ENCODE measurements around the gene SSBP1. TPM values are rescaled to one million over a fixed set of nuclear protein-coding genes. Genes with fewer than 3 reads are reported as not detected.

SSBP1 gene
- total and polyA plus RNA-seq, 2 of the 4 experiments (the other 2 are of a cell fraction), result 158 to 204 TPM

- TF ChIP-seq RFX5 (IDR thresholded peaks at IDR 0.05; ENCODE audit: low read depth, low read length) (no peak), MXI1 (IDR thresholded peaks at IDR 0.05; ENCODE audit: borderline replicate concordance, low read depth, low read length) (no peak), MAZ (IDR thresholded peaks at IDR 0.05; ENCODE audit: borderline replicate concordance, low read depth, low read length) (no peak), MAFK (IDR thresholded peaks at IDR 0.05; ENCODE audit: low read depth, low read length) (no peak), POLR2A (IDR thresholded peaks at IDR 0.05; ENCODE audit: low read depth, low read length) (no peak), RCOR1 (IDR thresholded peaks at IDR 0.05; ENCODE audit: insufficient replicate concordance, low read length) (no peak), USF2 (IDR thresholded peaks at IDR 0.05; ENCODE audit: low read depth, low read length) (no peak), RAD21 (IDR thresholded peaks at IDR 0.05; ENCODE audit: low read length) (no peak), NFE2L2 (IDR thresholded peaks at IDR 0.05; ENCODE audit: low read depth, low read length) (no peak), ELK1 (IDR thresholded peaks at IDR 0.05; ENCODE audit: borderline replicate concordance, low read depth, low read length) (no peak), CTCF (conservative IDR thresholded peaks at IDR 0.05; ENCODE audit: low read depth, low read length) (no peak), SMC3 (IDR thresholded peaks at IDR 0.05; ENCODE audit: low read depth, low read length) (no peak)
- H3K27me3 ChIP-seq (ENCODE audit: control insufficient read depth, insufficient read depth, low read length), result no peaks in the 10 kb centered on the region
- no peak for DNase-seq
- H3K9me3 ChIP-seq (ENCODE audit: control insufficient read depth, insufficient read depth, low read length), result no peaks in the 10 kb centered on the region
- no peak for ATAC-seq (ENCODE audit: low read depth)
- ChIA-PET POLR2A (ENCODE audit: unreplicated experiment) (no interaction called here), CTCF (interaction anchor here (1.2 kb wide), 1 partner anchor 64 kb away, joined by 3 read pairs; no protein-coding TSS in a partner anchor)
- H3K4ac ChIP-seq (ENCODE audit: low read depth, low read length), result no peak overlapping the region
- no peak overlapping the region for H2BK20ac ChIP-seq (ENCODE audit: low read depth, low read length)
- H3K14ac ChIP-seq (replicated peaks; ENCODE audit: low read depth, low read length), result no peak overlapping the region
- H3K23ac ChIP-seq (ENCODE audit: low read depth, low read length), result no peak overlapping the region
- no peak overlapping the region for H4K91ac ChIP-seq (ENCODE audit: insufficient read depth, low read depth, low read length)
- BruUV-seq (replicated peaks), result no TSS peak
- H3K79me1 ChIP-seq (ENCODE audit: low read depth in 1 of 2, low read length in 2 of 2), result no peaks in the 10 kb centered on the region
- no CpG with 5 or more reads among the region's 2 CpGs for WGBS, 2 experiments (ENCODE audit: extremely low coverage in 2 of 2, insufficient read length in 1 of 2)
- no peak overlapping the region for H2AFZ ChIP-seq (replicated peaks; ENCODE audit: low read length, poor library complexity)
- in situ Hi-C loops (cut with MboI; ENCODE audit: low sequenced_read_pairs) (no loop called here), dilution Hi-C loops (cut with HindIII; ENCODE audit: low sequenced_read_pairs, unreplicated experiment) (no loop called here), intact Hi-C loops (cut with micrococcal nuclease) (no loop called here)
- H2BK15ac ChIP-seq (ENCODE audit: low read depth, low read length), result no peak overlapping the region
- no peak overlapping the region for H2AK9ac ChIP-seq (replicated peaks; ENCODE audit: low read depth, low read length, poor library complexity)
- no peak overlapping the region for H2BK5ac ChIP-seq (ENCODE audit: low read depth, low read length, poor library complexity, severe bottlenecking)
- no peak overlapping the region for H2BK120ac ChIP-seq (ENCODE audit: low read depth, low read length)
- no peak overlapping the region for H3K4me2 ChIP-seq (ENCODE audit: low read depth, low read length)
- no peak overlapping the region for H4K5ac ChIP-seq (ENCODE audit: low read depth, low read length)
- H3K27ac ChIP-seq (ENCODE audit: insufficient read depth, low read length), result no peak overlapping the region
- H3K4me3 ChIP-seq (ENCODE audit: insufficient read depth, low read depth, low read length), result no peak overlapping the region
- H3K4me1 ChIP-seq (ENCODE audit: control insufficient read depth, insufficient read depth, low read length), result no peaks in the 10 kb centered on the region
- H2AK5ac ChIP-seq (ENCODE audit: low read depth, low read length), result no peak overlapping the region
- H3K18ac ChIP-seq (ENCODE audit: low read depth, low read length), result no peak overlapping the region
- H3K36me3 ChIP-seq (ENCODE audit: control insufficient read depth, insufficient read depth, low read length), result no peaks in the 10 kb centered on the region
- no peak overlapping the region for H4K8ac ChIP-seq (ENCODE audit: low read depth in 2 of 2, low read length in 2 of 2)
- no peaks in the 10 kb centered on the region for H3K9me1 ChIP-seq (ENCODE audit: insufficient read depth, low read length)
- no peak overlapping the region for H3K9ac ChIP-seq (ENCODE audit: low read depth, low read length)
- no peak overlapping the region for H3K56ac ChIP-seq (ENCODE audit: extremely low read depth, insufficient read depth, low read length)
- no peaks in the 10 kb centered on the region for H4K20me1 ChIP-seq (ENCODE audit: insufficient read depth, low read length)
Observed at GRCh38 chr7:141714571-141714970, 23.6 kb upstream of the SSBP1 start.
